ENCODE measurements around the gene SEC24B. TPM values are rescaled to one million over a fixed set of nuclear protein-coding genes. Genes with fewer than 3 reads are reported as not detected.
"Not testable (repeated sequence)": the region's sequence is repeated elsewhere in the genome, so short reads cannot be mapped to it uniquely, and the experiment has no call there.

The SEC24B gene
- total RNA-seq, 1 experiment from 2014 or later: 39.3 TPM

GRCh38 chr4:109506890-109507289 is 73.3 kb downstream of the SEC24B start:
- POLR2A ChIA-PET (ENCODE audit: low non-redundant PET): no interaction called here
- no TSS peak for BruUV-seq (replicated peaks)
- intact Hi-C loops (cut with micrococcal nuclease; ENCODE audit: unreplicated experiment): no loop called here
- CTCF ChIA-PET: no interaction called here
- Histone ChIP-seq H3K4me1 (ENCODE audit: insufficient read depth, low read length, poor library complexity, severe bottlenecking) (no peaks in the 10 kb centered on the region), H3K27ac (ENCODE audit: low read depth, low read length, poor library complexity, severe bottlenecking) (no peak overlapping the region), H3K27me3 (replicated peaks; ENCODE audit: insufficient read depth, low read depth, low read length, poor library complexity) (no peaks in the 10 kb centered on the region), H3K9me3 (ENCODE audit: low read depth, low read length, poor library complexity, severe bottlenecking) (no peaks in the 10 kb centered on the region), H3K36me3 (ENCODE audit: insufficient read depth, low read length, poor library complexity, severe bottlenecking) (peaks cover 33% of the 10 kb centered on the region), H3K4me3 (ENCODE audit: low read depth, low read length, poor library complexity, severe bottlenecking) (no peak overlapping the region)
- DNase-seq (ENCODE audit: low spot score): no peak
- no peak for TF ChIP-seq EZH2 (IDR thresholded peaks at IDR 0.05; ENCODE audit: borderline replicate concordance, low read depth, low read length, poor library complexity, severe bottlenecking)
- TF ChIP-seq, protein P1, sequence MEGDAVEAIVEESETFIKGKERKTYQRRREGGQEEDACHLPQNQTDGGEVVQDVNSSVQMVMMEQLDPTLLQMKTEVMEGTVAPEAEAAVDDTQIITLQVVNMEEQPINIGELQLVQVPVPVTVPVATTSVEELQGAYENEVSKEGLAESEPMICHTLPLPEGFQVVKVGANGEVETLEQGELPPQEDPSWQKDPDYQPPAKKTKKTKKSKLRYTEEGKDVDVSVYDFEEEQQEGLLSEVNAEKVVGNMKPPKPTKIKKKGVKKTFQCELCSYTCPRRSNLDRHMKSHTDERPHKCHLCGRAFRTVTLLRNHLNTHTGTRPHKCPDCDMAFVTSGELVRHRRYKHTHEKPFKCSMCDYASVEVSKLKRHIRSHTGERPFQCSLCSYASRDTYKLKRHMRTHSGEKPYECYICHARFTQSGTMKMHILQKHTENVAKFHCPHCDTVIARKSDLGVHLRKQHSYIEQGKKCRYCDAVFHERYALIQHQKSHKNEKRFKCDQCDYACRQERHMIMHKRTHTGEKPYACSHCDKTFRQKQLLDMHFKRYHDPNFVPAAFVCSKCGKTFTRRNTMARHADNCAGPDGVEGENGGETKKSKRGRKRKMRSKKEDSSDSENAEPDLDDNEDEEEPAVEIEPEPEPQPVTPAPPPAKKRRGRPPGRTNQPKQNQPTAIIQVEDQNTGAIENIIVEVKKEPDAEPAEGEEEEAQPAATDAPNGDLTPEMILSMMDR (conservative IDR thresholded peaks at IDR 0.05; ENCODE audit: low read depth, low read length): no peak

DNA sequence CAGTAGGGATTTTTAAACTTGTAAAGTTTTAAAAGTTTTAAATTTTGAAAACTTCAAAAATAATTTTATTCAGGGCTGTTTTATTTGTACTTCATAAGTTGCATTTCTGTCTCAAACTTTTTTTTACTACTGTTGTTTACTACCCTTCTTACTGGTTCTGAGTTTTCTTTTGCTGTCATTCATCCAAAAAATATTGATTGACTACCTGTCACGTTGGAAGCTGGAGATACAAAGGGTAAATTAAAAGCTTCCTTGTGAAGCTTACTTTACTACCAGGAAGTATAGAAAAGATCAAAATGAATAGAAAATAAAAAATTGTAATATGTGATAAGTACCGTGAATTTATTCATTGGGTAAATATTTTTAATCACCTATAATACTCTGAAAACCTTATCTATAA is 77.1 kb downstream of the SEC24B start:
- CTCF ChIA-PET: no interaction called here
- H3K27ac ChIP-seq (ENCODE audit: low read depth, low read length, poor library complexity, severe bottlenecking): no peak overlapping the region
- intact Hi-C loops (cut with micrococcal nuclease; ENCODE audit: unreplicated experiment): no loop called here
- H3K36me3 ChIP-seq (ENCODE audit: insufficient read depth, low read length, poor library complexity, severe bottlenecking): peaks cover 29% of the 10 kb centered on the region
- POLR2A ChIA-PET (ENCODE audit: low non-redundant PET): no interaction called here
- no TSS peak for BruUV-seq (replicated peaks)
- TF ChIP-seq EZH2 (IDR thresholded peaks at IDR 0.05; ENCODE audit: borderline replicate concordance, low read depth, low read length, poor library complexity, severe bottlenecking): no peak
- TF ChIP-seq, protein P1 (conservative IDR thresholded peaks at IDR 0.05; ENCODE audit: low read depth, low read length): no peak
- no peaks in the 10 kb centered on the region for H3K4me1 ChIP-seq (ENCODE audit: insufficient read depth, low read length, poor library complexity, severe bottlenecking)
- no peak overlapping the region for H3K4me3 ChIP-seq (ENCODE audit: low read depth, low read length, poor library complexity, severe bottlenecking)
- no peaks in the 10 kb centered on the region for H3K9me3 ChIP-seq (ENCODE audit: low read depth, low read length, poor library complexity, severe bottlenecking)
- H3K27me3 ChIP-seq (replicated peaks; ENCODE audit: insufficient read depth, low read depth, low read length, poor library complexity): no peaks in the 10 kb centered on the region
- no peak for DNase-seq (ENCODE audit: low spot score)

- CTCF ChIA-PET: no interaction called here
- H3K27me3 ChIP-seq (replicated peaks; ENCODE audit: insufficient read depth, low read depth, low read length, poor library complexity): no peaks in the 10 kb centered on the region
- TF ChIP-seq EZH2 (IDR thresholded peaks at IDR 0.05; ENCODE audit: borderline replicate concordance, low read depth, low read length, poor library complexity, severe bottlenecking): no peak
- TF ChIP-seq, protein P1 (conservative IDR thresholded peaks at IDR 0.05; ENCODE audit: low read depth, low read length): no peak
- peaks cover 32% of the 10 kb centered on the region for H3K36me3 ChIP-seq (ENCODE audit: insufficient read depth, low read length, poor library complexity, severe bottlenecking)
- no peak overlapping the region for H3K4me3 ChIP-seq (ENCODE audit: low read depth, low read length, poor library complexity, severe bottlenecking)
- H3K4me1 ChIP-seq (ENCODE audit: insufficient read depth, low read length, poor library complexity, severe bottlenecking): no peaks in the 10 kb centered on the region
- intact Hi-C loops (cut with micrococcal nuclease; ENCODE audit: unreplicated experiment): no loop called here
- no peaks in the 10 kb centered on the region for H3K9me3 ChIP-seq (ENCODE audit: low read depth, low read length, poor library complexity, severe bottlenecking)
- POLR2A ChIA-PET (ENCODE audit: low non-redundant PET): no interaction called here
- no TSS peak for BruUV-seq (replicated peaks)
- H3K27ac ChIP-seq (ENCODE audit: low read depth, low read length, poor library complexity, severe bottlenecking): no peak overlapping the region
- DNase-seq (ENCODE audit: low spot score): no peak
These were observed 77.8 kb downstream of the SEC24B start for GRCh38 chr4:109511414-109511813.

DNA sequence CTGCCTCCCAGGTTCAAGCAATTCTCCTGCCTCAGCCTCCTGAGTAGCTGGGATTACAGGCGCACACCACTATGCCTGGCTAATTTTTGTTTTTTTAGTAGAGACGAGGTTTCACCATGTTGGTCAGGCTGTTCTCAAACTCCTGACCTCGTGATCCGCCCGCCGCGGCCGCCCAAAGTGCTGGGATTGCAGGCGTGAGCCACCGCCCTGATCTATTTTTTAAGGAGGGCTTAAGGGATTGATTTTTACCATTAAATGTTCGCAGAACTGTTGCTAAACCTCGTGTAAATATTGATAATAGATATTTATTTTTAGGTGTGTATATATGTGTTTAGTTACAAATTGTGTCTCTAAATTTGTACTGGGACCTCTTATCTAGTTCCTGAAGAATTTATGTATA is 79.8 kb downstream of the SEC24B start:
- H3K4me3 ChIP-seq (ENCODE audit: low read depth, low read length, poor library complexity, severe bottlenecking); BruUV-seq (replicated peaks); CTCF ChIA-PET; H3K27me3 ChIP-seq (replicated peaks; ENCODE audit: insufficient read depth, low read depth, low read length, poor library complexity); H3K27ac ChIP-seq (ENCODE audit: low read depth, low read length, poor library complexity, severe bottlenecking); DNase-seq (ENCODE audit: low spot score); H3K9me3 ChIP-seq (ENCODE audit: low read depth, low read length, poor library complexity, severe bottlenecking); H3K4me1 ChIP-seq (ENCODE audit: insufficient read depth, low read length, poor library complexity, severe bottlenecking); intact Hi-C loops (cut with micrococcal nuclease; ENCODE audit: unreplicated experiment); POLR2A ChIA-PET (ENCODE audit: low non-redundant PET): not testable (repeated sequence)
- H3K36me3 ChIP-seq (ENCODE audit: insufficient read depth, low read length, poor library complexity, severe bottlenecking): peaks cover 43% of the 10 kb centered on the region
